GM20000 (cell line): ENCODE measurements around the gene MYO3A.

Experiments used
- DNase-seq: peaks from one replicate; pipeline ENCODE4 v3.0.0; 2012; ENCODE audit warnings: low spot score
- CTCF ChIP-seq: IDR thresholded peaks from 2 replicates; pipeline ENCODE4 v1.5.1; 2012; ENCODE audit warnings: mild to moderate bottlenecking, control low read depth; ENCODE audit errors: extremely low read depth, missing control alignments

MYO3A gene

DNA sequence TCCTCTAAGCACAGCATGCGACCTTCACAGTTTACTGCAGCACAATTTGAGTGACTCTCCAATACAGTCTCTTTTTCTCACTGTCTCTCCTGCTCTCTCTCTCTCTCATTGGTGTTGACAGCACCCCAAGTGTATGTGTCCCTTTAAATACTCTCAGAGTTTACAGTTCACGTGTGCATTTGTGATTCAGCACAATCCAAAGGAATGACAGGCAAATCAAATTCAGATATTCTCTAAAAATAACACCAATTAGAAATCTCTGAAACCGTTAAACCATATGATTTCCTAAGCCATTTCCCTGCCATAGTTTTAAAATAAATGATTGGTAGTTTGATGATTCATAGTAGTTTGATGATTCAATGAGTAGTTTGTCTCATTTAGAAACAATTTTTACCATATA, 178.5 kb downstream of the MYO3A start:
- DNase-seq = no peak
- no peak for TF ChIP-seq CTCF

DNA sequence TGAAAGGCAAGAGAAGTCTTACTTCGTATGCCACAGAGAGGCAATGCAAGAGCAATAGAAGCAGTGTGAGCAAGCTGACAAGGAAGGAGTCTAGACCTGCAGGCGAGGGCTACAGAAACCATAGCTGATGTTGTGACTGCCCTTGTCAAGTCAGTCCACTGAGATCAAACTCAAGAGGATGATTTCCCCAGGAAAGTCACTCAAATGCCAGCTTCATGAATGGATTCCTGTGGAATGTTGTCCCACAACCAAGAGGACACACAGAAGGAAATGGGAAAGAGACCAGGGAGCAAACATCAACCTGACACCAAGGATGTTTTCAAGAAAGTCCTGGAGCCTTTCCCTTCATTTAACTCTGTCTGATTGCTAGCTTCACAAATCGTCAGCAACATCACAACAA, 204.6 kb downstream of the MYO3A start:
- no peak for TF ChIP-seq CTCF
- no peak for DNase-seq

- no peak for DNase-seq
- TF ChIP-seq CTCF = no peak
Measured at GRCh38 chr10:26156019-26156418, 222.0 kb downstream of the MYO3A start.

GRCh38 chr10:26157734-26158133, 223.7 kb downstream of the MYO3A start:
- no peak for TF ChIP-seq CTCF
- DNase-seq = no peak

GRCh38 chr10:26169466-26169865, 235.4 kb downstream of the MYO3A start:
- TF ChIP-seq CTCF = no peak
- DNase-seq = no peak

DNA sequence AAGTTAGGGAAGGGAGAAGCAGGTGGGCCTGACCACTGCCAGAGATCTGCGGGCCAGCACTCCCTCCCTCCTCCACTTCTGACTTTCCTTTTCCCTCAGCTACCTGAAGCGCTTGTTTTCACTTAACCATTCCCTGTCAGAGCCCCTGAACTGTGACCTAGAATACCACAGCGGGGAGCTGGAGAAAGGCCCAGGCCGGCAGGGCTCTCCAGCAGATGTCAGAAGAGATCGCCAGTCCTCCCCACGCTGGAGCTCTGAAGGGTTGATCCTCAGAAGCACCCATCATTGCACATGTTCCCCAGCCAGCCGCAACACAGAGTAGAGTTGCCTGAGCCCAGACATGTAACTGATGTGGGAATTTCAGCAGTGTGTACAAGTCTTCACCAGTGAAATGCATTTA, 238.1 kb downstream of the MYO3A start:
- DNase-seq = no peak
- no peak for TF ChIP-seq CTCF

DNA sequence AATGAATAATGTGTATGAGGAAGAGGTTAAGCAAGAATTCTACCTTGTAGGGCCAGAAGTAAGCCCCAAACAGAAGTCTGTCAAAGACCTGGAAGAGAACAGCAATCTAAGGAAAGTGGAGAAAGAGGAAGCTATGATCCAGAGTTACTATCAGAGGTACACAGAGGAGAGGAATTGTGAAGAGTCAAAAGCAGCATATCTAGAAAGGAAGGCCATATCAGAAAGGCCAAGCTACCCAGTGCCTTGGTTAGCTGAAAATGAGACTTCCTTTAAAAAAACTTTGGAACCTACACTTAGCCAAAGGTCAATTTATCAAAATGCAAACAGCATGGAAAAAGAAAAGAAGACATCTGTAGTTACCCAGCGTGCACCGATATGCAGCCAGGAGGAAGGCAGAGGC, 239.8 kb downstream of the MYO3A start:
- no peak for DNase-seq
- no peak for TF ChIP-seq CTCF
